ENCODE measurements around the gene SDK2.
A peak's percentile ranks its signal among the peaks of the same experiment; 100 is the strongest.
"Not testable (repeated sequence)": the region's sequence is repeated elsewhere in the genome, so short reads cannot be mapped to it uniquely, and the experiment has no call there.

The SDK2 gene

DNA sequence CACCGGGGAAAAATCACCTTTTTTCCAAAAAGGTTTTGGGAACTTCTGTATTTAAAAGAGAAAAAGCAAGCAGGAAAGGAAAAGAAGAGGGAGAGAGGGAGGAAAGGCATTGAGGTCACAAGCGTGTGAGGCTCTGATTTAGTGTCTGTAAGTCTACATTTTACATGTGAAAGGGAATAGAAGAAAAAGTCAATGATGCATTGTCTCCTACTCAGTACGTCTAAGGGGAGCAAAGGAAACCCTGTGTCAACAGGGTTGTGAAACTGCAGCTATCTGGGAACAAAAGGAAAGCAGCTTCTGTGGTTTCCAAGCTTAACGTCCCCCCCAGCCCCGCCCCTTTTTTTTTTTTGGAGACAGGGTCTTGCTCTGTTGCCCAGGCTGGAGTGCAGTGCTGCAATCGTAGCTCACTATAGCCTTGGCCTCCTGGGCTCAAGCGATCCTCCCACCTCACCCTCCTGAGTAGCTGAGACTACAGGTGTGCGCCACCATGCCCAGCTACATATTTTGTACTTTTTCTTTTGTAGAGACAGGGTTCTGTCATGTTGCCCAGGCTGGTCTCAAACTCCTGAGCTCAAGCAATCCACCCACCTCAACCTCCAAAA is 330.6 kb downstream of the SDK2 start:
- no peak for TF ChIP-seq JUND (IDR thresholded peaks at IDR 0.05; ENCODE audit: low read depth)
- in situ Hi-C loops (cut with HindIII; ENCODE audit: low pct_unique_long_range_greater_than_20kb, low sequenced_read_pairs) = no loop called here
- no peak for DNase-seq (ENCODE audit: low read depth in 1 of 2, low spot score in 1 of 2)

DNA sequence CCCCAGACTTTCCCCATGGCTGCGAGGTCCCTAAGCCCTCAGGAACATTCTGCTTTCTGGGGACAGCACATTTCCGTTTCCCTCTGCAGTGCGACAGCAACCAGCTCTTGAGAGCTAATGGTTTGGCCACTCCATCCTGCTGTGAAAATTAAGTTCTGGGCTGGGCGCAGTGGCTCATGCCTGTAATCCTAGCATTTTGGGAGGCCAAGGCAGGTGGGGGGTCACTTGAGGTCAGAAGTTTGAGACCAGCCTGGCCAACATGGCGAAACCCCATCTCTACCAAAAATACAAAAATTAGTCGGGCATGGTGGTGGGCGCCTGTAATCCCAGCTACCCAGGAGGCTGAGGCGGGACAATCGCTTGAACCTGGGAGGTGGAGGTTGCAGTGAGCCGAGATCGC is 331.4 kb downstream of the SDK2 start:
- DNase-seq (ENCODE audit: low read depth in 1 of 2, low spot score in 1 of 2); in situ Hi-C loops (cut with HindIII; ENCODE audit: low pct_unique_long_range_greater_than_20kb, low sequenced_read_pairs): not testable (repeated sequence)

DNA sequence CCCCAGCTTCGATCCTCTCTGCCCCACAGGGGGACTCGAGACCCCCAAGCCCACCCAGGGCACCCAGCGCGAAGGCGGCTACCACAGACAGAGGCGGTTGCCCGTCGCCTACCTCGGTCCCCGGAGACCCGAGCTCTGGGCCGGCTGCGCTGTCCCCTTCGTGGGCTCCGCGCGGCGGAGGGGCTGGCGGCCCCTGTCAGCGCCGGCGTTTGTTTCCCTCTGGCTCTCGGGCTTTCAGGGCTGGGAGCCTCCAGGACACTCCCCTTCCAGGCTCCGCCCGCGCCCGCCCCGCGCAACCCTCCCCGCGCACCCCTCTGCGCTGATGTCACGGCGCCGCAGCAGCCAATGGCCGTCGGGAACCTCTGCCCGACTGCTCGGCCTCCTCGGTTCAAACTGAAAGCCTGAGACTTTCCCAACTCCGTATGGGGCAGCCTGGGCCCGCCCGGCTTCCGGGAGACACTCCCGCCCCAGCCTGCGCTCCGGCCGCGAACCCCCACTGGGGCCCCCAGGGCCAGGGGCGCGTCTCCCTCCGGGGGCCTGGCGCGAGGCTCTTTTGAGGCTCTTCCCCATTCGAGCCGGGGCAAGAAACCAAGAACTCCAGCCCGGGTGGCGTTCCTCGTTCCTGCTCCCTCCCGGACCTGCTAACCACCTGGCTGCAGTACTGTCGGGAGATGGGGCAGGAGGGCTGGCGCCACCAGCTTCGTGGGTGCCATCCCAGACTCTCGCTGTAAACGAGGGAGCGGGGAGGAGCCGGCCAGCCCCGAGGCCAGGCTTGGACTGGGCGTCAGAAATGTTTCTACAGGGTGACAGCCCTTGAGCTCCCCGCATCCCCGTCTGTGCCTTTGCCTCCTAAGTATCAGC is 332.2 kb downstream of the SDK2 start, which contains the start of gene CDC42EP4:
CDC42EP4 (minus strand) TSS at position 221 of the 861 bp plus-strand sequence. CDS start 25,501 bp downstream, outside the sequence.
- no peak for TF ChIP-seq JUND (IDR thresholded peaks at IDR 0.05; ENCODE audit: low read depth)
- in situ Hi-C loops (cut with HindIII; ENCODE audit: low pct_unique_long_range_greater_than_20kb, low sequenced_read_pairs) = no loop called here
- peak; percentile 83 to 98 for DNase-seq (ENCODE audit: low read depth in 1 of 2, low spot score in 1 of 2)

DNA sequence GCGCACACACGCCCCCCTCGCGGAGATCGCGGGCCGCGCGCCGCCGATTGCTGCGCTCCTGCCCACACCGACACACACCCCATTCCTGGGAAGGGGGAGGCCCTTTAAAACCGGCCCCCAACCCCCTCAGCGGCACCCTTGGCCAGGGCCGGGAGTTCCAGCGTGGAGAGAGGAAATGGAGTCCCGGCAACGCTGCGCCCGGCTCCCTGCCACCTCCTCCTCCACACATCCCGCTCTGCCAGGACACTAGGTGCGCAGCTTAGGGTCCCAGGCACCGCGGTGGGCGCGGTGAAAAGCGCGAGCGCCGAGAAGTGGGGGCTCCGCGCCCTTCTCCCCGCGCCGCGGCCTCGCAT is 332.8 kb downstream of the SDK2 start:
- TF ChIP-seq JUND (IDR thresholded peaks at IDR 0.05; ENCODE audit: low read depth) = no peak
- no peak for DNase-seq (ENCODE audit: low read depth in 1 of 2, low spot score in 1 of 2)
- in situ Hi-C loops (cut with HindIII; ENCODE audit: low pct_unique_long_range_greater_than_20kb, low sequenced_read_pairs) = no loop called here

DNA sequence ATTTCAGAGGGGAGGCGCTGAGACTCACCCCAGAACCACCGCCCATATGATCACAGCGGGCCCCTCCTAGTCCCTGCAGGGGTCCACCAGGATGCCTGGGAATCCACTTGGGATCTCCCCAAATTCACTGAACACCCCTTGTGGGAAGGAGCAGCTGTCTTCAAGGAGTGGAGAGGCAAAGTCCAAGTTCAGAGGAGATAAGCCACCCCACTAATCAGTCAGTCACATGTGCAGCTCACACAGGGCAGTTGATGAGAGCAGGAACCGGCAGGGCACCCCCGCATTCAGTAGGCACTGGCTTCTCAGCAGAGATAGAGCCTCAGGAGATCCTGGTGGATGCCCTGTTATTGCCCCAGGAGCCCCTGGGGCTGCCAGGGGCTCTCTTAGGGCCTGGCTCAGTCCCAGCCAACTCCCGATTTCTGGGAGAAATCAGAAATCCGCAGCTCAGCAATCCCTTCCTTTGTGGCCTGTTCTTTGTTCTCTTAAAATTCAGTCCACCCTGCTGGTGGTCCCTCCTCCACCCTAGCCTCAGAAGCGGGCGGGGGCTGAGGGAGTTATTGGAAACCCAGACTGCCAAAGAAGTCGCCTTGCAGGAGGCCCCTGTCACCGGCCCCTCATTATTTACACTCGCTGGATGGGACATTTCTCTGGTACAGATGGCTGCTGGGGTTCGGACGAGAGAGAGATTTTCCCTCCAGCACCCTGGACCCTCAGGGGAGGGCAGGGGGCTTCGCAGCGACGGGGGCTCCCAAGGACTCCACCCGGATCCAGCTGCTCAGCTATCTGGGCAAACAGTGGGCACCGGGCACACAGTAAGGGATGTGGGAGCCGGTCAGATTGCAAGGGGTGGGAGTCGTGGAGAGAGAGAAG is 334.3 kb downstream of the SDK2 start:
- in situ Hi-C loops (cut with HindIII; ENCODE audit: low pct_unique_long_range_greater_than_20kb, low sequenced_read_pairs) = no loop called here
- no peak for DNase-seq (ENCODE audit: low read depth in 1 of 2, low spot score in 1 of 2)
- TF ChIP-seq JUND (IDR thresholded peaks at IDR 0.05; ENCODE audit: low read depth) = no peak

DNA sequence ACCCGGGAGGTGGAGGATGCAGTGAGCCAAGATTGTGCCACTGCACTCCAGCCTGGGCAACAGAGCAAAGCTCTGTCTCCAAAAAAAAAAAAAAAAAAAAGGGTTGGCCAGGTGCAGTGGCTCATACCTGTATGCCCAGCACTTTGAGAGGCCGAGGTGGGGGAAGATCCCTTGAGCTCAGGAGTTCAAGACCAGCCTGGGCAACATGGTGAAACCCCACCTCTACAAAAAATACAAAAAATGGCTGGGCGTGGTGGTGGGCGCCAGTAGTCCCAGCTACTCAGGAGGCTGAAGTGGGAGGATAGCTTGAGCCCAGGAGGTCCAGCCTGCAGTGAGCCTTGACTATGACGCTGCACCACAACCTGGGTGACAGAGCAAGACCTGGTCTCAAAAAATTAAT is 335.3 kb downstream of the SDK2 start:
- DNase-seq (ENCODE audit: low read depth in 1 of 2, low spot score in 1 of 2); in situ Hi-C loops (cut with HindIII; ENCODE audit: low pct_unique_long_range_greater_than_20kb, low sequenced_read_pairs): not testable (repeated sequence)

DNA sequence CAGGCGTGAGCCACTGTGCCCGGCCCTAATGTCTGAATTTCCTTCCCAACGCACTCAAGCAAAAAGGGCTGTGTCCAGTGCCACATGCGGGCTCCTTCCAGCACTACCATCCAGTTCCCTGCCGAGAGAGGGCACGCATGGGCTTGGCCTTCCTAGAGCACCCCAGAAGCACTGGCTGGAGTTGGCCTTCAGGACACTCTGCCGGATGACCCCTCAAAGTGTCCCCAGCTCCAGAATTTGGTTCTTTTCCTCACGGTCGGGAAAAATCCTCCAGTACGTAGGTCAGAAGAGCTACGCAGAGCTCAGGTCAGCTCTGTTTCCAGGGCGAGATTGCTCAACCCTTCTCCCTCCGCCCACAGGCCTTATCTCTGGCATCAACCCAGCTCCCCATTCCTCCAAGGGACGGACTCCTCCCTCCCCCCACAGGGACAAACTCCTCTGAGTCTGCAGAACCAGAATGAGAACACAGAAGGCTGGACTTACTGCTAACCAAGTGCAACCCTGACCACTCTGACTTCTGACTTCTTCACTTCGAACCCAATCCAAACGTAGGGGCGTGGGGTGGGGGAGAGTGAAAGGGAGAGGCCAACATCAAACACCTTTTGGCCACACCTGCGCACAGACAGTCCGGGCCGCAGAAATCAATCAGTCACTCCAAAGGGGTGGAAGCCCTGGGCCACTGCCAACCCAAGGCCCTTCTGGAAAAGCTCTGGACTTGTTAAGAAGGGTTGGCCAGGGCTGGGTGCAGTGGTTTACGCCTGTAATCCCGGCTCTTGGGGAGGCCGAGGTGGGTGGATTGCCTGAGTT is 336.0 kb downstream of the SDK2 start:
- TF ChIP-seq JUND (IDR thresholded peaks at IDR 0.05; ENCODE audit: low read depth) = peak; percentile 87
- in situ Hi-C loops (cut with HindIII; ENCODE audit: low pct_unique_long_range_greater_than_20kb, low sequenced_read_pairs) = no loop called here
- DNase-seq (ENCODE audit: low read depth in 1 of 2, low spot score in 1 of 2) = peak; percentile 66 to 100

DNA sequence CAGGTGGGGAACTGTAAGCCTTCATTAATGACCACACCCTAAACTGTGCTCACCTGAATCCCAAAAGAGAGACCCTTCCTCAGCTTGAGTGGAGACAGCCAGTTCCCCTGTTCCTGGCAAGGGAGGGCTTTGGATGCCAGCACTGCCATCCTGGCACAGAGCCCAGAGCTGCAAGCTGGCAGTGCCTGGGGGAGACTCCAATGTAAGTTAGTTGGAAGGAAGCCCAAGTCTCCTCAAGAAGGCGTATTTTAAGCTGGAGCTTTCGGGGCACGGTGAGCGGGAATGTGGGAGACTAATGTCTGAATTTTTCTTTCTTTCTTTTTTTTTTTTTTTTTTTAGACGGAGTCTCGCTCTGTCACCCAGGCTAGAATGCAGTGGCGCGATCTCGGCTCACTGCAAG is 337.1 kb downstream of the SDK2 start:
- no peak for TF ChIP-seq JUND (IDR thresholded peaks at IDR 0.05; ENCODE audit: low read depth)
- peak in 1 of 2 experiments; percentile 84 for DNase-seq (ENCODE audit: low read depth in 1 of 2, low spot score in 1 of 2)
- in situ Hi-C loops (cut with HindIII; ENCODE audit: low pct_unique_long_range_greater_than_20kb, low sequenced_read_pairs) = no loop called here

DNA sequence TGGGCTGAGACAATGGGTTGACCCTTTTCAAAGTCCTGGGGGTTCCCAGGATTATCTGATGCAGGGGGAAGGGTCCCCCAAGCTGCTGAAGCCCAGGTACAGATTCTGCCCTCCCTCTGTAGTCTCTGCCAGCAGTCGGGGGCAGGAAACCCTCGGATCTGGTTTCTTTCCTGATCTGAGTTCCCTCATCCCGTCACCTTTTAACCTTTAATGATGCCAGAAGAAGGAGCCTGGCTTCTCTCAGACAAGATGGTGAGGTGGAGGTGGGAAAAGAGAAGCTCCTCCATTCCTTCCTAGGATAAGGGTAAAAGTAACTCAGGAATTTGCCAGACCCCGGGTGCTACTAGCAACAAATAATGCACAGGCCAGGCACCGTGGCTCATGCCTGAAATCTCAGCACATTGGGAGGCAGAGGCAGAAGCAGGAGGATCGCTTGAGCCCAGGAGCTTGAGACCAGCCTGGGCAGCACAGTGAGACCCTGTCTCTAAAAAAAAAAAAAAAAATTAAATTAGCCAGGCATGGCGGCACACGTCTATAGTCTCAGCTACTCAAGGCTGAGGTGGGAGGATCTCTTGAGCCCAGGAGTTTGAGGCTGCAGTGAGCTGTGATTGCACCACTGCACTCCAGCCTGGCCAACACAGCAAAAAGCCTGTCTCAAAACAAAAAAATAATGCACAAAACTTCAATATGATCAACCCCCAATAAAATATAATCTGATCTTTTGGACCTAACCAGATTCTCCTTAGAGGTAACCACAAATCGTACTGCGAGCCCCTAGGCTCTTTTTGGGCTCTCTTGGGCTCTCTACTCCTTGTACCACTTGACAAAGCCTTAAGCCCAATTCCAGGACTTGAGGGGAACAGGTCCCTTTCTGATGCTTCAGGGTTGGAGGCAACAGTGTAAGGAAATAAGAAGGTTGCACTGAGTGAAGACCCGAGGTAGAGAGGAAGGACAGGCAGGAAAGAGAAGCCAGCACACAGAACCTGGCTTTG is 338.1 kb downstream of the SDK2 start:
- in situ Hi-C loops (cut with HindIII; ENCODE audit: low pct_unique_long_range_greater_than_20kb, low sequenced_read_pairs) = no loop called here
- peak in 1 of 2 experiments; percentile 63 for DNase-seq (ENCODE audit: low read depth in 1 of 2, low spot score in 1 of 2)
- no peak for TF ChIP-seq JUND (IDR thresholded peaks at IDR 0.05; ENCODE audit: low read depth)

DNA sequence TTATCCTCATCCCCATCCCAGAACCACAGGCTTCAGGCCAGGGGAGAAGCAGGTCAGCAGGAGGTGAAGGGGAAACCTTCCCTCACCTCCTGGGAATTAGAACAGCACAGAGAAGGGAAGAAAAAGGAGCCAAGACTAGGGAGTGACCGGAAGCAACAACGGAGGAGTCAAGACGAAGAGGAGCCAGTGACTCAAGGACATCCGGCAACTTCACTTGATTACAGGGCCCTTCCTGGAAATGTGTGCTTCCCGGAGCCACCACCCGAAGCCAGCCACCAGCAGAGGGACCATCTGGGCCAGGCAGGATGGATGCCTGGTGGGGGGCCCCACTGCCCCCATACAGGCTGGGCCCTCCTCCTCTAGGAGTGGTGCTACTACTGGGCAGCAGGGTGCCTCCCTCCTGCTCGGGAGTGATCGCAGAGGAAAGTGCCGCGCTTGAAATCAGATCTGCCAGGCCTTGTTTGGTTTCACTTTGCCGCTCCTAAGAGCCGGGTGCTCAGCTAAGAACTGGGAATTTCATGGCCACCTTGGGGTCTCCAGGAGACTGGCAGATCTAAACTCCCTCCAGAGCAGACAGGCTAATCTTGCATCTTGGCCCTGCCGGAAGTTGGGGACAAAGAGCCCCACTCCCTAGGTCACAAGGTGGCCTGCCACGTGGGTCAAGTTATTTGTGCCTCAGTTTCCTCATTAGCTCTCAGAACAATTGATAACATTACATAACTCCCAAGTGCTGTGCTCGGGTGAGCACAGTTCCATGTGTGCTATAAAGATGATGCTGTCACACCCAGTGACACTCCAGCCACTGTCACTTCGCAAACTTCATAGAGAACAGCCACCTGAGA is 339.1 kb downstream of the SDK2 start:
- TF ChIP-seq JUND (IDR thresholded peaks at IDR 0.05; ENCODE audit: low read depth) = no peak
- in situ Hi-C loops (cut with HindIII; ENCODE audit: low pct_unique_long_range_greater_than_20kb, low sequenced_read_pairs) = no loop called here
- peak in 1 of 2 experiments; percentile 68 for DNase-seq (ENCODE audit: low read depth in 1 of 2, low spot score in 1 of 2)
